Measurements from ENCODE around the gene COX8C. TPM values are rescaled to one million over a fixed set of nuclear protein-coding genes. Genes with fewer than 3 reads are reported as not detected.

Gene COX8C, protein sequence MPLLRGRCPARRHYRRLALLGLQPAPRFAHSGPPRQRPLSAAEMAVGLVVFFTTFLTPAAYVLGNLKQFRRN
- total RNA-seq = not detected

DNA sequence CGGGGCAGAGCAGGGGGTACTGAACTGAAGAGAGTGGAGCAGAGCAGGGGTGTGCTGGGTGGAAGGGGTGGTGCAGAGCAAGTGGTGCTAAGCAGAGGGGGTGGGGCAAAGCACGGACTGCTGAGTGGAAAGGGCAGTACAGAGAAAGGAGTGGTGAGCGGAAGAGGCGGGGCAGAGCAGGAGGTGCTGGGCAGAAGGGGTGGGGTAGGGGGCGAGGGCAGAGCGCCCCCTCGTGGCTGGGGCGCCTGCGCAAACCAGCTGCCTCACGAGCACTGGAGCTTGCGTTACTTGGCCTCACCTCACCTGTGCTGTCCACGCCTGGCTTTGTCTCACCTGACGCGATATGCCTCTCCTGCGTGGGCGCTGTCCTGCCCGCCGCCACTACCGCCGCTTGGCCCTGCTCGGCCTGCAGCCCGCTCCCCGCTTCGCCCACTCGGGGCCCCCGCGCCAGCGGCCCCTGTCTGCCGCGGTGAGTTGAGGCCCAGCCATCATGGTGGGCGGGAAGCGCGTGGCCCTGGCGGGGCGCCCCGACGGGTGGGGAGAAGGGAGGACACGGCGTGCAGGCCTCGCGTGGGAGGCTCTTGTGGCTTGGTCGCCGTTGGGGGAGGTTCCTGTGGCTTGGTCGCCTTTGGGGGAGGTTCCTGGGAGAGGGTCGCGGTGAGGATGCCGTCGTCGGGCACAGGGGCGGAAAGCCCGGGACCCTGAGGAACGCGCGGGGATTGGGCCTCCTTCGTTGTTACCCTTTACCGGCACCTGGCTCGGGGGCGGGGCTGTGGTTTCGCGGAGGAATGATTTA is at the start of gene COX8C:
TSS of gene COX8C (plus strand) at position 257 of the 796 bp plus-strand sequence. CDS start at position 344, 87 bp downstream.
- DNase-seq (ENCODE audit: low spot score in 2 of 2) (no peak), FAIRE-seq (no peak)

GRCh38 chr14:93299416-93299815 is 47.6 kb upstream of the COX8C start:
- DNase-seq (ENCODE audit: low spot score in 2 of 2) = no peak
- no peak for FAIRE-seq

DNA sequence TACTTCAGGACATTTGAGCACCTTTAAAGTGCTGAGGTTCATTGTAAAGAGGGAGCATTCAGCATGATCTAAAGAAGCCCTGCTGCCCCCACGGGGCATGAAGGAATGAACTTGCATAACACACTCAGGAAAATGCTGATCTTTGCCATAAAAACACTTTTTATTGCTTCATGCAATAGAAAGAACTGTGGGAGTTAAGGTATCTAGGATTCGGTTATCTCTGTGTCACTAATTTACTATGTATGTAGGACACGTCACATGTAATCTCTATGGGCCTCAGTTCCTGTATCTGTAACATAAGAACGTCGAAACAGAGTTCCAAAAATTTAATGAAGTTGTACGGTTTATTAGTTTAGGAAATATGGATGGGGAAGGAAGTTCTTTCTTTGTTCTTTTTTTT is 47.1 kb upstream of the COX8C start:
- DNase-seq (ENCODE audit: low spot score in 2 of 2) (no peak), FAIRE-seq (no peak)

- no peak for DNase-seq (ENCODE audit: low spot score in 2 of 2)
- FAIRE-seq = no peak
Measured at GRCh38 chr14:93301821-93302447, 45.0 kb upstream of the COX8C start.

DNA sequence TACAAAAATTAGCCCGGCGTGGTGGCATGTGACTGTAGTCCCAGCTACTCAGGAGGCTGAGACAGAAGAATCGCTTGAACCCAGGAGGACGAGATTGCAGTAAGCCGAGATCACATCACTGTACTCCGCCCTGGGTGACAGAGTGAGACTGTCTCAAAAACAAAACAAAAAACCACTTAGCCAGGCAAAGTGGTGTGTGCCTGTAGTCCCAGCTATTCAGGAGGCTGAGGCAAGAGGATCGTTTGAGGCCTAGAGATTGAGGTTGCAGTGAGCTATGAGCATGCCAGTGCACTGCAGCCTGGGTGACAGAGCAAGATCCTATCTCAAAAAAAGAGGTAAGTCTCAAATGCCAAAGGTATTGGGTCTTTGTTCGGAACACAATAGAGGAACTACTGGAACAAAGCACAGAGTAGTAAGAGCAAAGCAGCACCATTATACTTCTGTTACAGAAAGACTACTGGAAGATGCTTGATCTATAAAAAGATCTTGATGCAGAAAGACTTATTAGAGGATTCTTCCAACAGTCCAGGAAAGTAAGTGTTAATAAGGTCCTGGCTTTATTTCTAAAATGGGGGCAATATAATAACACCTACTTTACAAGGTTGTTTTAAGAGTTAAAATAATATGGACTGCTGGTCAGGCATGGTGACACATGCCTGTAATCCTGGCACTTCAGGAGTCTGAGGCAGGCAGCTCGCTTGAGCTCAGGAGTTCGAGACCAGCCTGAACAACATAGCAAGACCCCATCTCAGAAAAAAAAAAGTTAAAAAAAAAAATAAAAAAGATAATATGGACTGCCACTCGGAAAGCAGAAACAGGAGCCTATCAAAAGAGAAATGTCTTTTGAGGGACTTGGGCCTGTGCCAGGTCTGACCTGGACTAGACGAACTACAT is 44.0 kb upstream of the COX8C start:
- FAIRE-seq (no peak), DNase-seq (ENCODE audit: low spot score in 2 of 2) (no peak)

- no peak for FAIRE-seq
- DNase-seq (ENCODE audit: low spot score in 2 of 2) = no peak
Measured at GRCh38 chr14:93303659-93304058, 43.3 kb upstream of the COX8C start.

DNA sequence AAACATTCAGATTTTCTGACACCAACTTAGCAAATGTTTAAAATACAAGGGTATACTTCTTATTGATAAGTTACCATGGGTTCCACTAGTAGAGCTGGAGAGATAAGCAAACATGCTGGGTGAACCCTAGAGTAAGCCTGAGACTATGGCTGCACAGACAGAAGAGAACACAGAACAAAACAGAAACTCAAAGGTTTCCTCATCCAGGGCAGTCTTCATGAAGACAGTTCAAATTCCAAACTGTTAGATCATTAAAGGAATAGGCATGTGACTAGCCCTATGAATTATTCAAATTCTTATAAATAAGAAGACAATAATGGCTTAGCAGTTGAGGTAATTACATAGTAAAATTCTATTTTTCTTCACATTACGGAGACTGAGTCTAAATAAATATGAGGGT is 42.2 kb upstream of the COX8C start:
- FAIRE-seq (no peak), DNase-seq (ENCODE audit: low spot score in 2 of 2) (no peak)

GRCh38 chr14:93305725-93306418 is 41.1 kb upstream of the COX8C start:
- no peak for FAIRE-seq
- DNase-seq (ENCODE audit: low spot score in 2 of 2) = no peak

DNA sequence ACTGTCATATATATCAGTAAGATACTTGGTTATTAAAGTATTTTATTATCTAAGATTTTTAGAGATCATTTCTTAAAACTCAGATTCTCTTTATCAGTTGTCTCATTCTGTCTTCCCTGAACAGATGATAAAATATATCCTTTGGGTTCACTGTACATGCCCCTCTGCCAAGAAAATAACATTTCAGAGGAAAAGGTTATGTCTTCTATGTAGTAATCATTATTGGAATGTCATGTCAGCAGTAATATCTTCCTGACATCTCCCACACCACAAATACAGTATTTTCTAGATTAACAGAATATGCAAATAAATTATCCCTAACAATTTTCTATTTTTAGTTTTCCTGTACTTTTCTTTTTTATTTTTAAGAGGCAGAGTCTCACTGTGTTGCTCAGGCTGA is 40.2 kb upstream of the COX8C start:
- DNase-seq (ENCODE audit: low spot score in 2 of 2) = no peak
- FAIRE-seq = no peak

DNA sequence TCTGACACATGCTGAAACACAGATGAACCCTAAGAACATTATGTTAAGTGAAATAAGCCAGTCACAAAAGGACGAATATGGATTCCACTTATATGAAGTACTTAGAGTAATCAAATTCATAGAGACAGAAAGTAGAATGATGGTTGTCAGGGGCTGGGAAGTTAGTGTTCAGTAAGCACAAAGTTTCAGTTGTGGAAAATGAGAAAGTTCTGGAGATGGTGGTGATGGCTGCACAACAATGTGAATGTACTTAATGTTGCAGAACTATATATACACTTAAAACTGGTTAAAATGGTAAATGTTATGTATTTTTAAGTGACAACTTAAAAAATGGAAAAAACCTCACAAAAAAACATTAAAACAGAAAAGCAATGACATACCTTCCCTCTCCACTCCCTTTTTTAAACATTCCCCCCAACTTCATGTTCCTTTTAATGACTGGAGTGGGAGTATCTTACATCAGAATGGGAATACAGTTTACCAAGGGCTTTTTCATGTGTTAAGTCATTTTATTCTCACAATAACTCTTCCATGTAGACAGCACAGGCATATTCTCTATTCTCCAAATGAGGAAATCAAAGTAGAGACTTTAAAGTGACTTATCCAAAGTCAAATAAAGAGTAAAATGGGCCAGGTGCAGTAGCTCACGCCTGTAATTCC is 38.2 kb upstream of the COX8C start:
- DNase-seq (ENCODE audit: low spot score in 2 of 2) (no peak), FAIRE-seq (no peak)

DNA sequence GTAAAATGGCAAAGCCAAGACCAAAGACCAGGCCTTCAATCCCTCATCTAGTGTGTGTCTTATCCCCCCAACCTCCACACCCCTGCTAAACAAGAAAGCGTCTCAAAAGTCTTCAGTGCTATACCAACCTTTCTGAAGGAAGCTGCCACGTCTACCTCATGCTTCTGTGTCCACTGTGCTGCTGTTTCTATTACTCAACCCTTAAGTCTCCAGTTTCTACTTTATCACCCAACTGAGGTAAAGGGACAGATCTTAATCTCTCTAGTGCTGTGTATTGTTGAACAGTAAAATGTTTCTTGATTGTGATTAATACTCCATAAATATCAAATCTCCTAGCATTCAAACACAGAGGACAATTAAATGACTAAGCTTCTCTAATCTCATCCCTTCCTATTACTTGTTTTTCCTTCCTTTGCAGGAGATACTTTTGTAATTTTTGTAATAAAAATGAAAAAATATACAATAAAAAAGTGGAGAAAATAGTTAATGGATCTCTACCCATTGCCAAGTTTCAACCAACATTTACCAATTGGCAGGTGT is 37.5 kb upstream of the COX8C start:
- DNase-seq (ENCODE audit: low spot score in 2 of 2) = no peak
- no peak for FAIRE-seq

- FAIRE-seq = no peak
- no peak for DNase-seq (ENCODE audit: low spot score in 2 of 2)
Measured at GRCh38 chr14:93311082-93311481, 35.9 kb upstream of the COX8C start.

DNA sequence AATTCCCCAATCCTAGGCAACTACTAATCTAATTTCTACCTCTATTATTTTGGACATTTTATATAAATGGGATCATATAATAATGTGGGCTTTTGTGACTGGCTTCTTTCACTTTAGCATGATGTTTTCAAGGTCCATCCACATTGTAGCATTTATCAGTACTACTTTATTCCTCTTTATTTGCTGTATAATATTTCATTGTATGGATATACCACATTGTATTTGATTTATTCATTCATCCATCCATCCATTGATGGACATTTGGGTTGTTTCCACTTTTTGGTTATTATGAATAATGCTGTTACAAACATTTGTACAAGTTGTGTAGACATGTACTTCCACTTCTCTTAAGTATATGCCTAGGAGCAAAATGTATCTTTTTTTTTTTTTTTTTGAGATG is 31.4 kb upstream of the COX8C start:
- FAIRE-seq = no peak
- no peak for DNase-seq (ENCODE audit: low spot score in 2 of 2)

GRCh38 chr14:93316716-93317115 is 30.3 kb upstream of the COX8C start:
- DNase-seq (ENCODE audit: low spot score in 2 of 2) (no peak), FAIRE-seq (no peak)

DNA sequence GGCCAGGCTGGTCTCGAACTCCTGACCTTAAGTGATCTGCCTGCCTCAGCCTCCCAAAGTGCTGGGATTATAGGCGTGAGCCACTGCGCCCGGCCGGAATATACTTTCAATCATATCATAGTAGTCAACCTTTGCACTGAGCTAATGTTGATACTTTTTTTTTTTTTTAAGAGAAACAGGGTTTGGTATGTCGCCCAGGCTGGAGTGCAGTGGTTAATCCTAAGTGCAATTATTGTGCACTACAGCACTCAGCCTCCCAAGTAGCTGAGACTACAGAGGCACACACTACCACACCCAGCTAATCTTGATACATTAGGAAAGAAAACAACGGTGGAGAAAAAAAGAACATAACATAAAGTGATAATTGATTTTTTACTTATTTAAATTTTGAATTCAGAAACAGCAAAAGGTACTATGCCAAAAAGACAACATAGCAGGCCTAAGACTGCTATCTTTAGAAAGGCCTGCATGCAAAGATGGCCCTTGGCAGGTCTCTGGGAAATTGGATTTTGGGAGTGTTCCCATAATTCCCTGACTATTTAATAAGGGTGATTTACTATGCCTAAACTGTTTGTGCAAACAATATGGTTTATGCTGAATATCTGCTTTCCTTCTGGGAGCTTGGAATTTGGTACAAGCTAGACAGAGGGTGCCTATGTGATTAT is 29.6 kb upstream of the COX8C start:
- DNase-seq (ENCODE audit: low spot score in 2 of 2) (no peak), FAIRE-seq (no peak)

DNA sequence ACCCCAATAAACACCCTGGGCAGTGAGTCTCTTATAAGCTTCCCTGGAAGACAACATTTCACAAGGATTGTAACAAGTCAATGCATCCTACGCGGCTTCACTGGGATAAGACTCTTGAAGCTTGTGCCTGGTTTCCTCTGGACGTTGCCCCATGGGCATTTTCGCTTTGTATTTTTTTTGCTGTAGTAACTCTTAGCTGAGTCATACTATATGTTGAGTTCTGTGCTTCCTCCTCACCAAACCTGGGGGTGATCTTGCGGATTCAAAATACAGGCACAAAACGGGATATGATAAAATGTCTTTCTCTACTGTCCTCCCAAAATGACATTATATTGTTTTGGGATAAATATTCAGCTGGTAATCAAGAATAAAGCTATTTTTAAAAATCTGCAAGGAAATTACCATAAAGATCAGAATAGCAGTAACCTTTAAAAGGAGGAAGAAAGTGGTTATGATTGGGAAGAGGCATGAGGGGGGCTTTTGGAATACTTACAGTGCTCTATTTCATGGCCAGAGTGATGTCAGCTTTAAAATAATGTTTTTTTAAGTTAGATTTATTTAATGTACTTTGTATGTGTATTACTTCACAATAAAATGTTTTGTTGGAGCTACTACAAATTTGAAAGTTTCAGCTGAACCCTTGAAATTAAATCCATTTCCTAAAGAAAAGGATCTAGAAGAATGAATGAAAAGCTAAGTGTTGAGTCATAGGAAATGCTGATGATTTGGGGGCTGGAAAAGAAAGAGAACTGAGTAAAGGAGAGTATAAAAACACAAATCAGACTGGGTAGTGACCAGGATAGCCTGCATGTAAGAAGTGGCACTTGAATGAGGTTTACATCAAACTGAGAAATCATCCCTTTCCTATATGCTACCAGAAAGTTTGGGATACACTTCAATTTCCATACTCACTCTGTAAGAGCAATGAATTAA is 28.8 kb upstream of the COX8C start:
- no peak for FAIRE-seq
- no peak for DNase-seq (ENCODE audit: low spot score in 2 of 2)

GRCh38 chr14:93318927-93319326 is 28.1 kb upstream of the COX8C start:
- no peak for FAIRE-seq
- no peak for DNase-seq (ENCODE audit: low spot score in 2 of 2)

- FAIRE-seq (no peak), DNase-seq (ENCODE audit: low spot score in 2 of 2) (no peak)
Measured at GRCh38 chr14:93319494-93319893, 27.5 kb upstream of the COX8C start.

Data from frontal cortex (tissue), 4 donors.